HTERT RPE-1 (cell line): ENCODE measurements around the gene TFDP1.

Source experiments
- in situ Hi-C: fragments of 300-500 bp; cut with MboI; formaldehyde crosslinking; loops from 4 replicates; pipeline ENCODE4 v1.14.3; 2020; ENCODE audit warnings: low sequenced_read_pairs

The TFDP1 gene

GRCh38 chr13:113644800-113645199, 60.2 kb downstream of the TFDP1 start:
- in situ Hi-C loops, result no loop called here

- in situ Hi-C loops, result no loop called here
Measured at GRCh38 chr13:113645329-113645728, 60.8 kb downstream of the TFDP1 start.

- in situ Hi-C loops, result no loop called here
Measured at GRCh38 chr13:113646376-113646775, 61.8 kb downstream of the TFDP1 start.

- in situ Hi-C loops, result no loop called here
Measured at GRCh38 chr13:113646921-113647340, 62.4 kb downstream of the TFDP1 start.

GRCh38 chr13:113647351-113648215, 63.0 kb downstream of the TFDP1 start:
- in situ Hi-C loops, result no loop called here

- in situ Hi-C loops, result no loop called here
Measured at GRCh38 chr13:113648216-113648610, 63.7 kb downstream of the TFDP1 start.

DNA sequence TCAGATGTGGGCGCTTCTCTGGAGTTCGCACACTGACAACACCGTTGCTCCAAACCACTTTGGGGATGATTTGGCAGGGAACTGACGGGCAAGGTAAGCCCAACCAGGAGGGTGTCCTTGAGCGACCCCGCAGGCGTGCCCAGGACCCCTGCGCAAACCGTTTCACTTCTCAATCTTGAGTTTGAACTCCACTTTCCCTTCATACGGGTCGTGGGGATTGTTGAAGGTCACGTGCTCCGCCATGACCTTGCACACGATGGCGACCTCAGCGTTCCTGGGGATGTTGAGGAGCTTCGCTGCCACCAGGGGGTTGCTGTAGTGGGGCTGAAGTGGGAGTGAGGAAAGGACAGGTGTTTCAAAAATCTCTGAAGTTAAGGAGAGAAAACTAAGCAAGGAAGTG, 64.7 kb downstream of the TFDP1 start:
- in situ Hi-C loops, result no loop called here

DNA sequence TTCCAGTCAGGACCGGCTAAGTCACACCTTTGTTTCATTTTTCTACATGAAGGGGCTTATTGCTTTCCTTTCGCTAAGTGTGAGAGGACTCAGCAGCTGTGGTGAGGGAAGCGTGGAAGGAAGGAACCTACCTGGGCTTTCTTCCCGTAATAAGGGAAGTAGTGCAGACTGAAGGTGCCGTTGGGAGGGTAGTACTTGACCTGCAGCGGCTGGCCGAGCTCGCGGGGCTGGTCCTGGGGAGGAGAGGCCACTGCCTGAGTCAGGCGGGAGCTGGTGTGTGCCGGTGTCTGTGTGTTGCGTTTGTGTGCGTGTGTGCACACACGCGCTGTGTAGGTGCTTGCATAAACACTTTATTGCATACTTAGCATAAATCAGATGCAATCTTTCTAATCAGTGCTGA, 65.7 kb downstream of the TFDP1 start:
- in situ Hi-C loops, result no loop called here

DNA sequence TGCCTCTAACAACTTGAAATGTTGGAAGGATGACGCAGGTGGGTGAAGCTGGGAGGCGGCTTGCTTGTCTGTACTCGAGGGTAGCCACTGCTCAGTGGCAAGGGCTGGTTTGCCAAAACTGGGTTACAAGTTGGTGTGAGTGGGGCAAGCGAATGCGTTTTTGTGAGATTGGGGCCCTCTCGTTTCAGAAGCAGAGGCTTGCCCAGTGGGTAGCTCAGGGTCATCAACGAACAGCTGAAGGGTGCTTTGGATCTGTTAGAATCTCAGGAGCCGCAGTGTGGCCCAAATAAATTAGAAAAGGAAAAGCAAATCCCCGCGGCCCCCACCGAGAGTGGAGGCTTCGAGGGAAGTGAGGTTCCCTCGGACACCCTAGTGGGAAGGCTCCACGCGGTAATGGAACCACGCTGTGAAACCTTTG, 66.2 kb downstream of the TFDP1 start:
- in situ Hi-C loops, result no loop called here

DNA sequence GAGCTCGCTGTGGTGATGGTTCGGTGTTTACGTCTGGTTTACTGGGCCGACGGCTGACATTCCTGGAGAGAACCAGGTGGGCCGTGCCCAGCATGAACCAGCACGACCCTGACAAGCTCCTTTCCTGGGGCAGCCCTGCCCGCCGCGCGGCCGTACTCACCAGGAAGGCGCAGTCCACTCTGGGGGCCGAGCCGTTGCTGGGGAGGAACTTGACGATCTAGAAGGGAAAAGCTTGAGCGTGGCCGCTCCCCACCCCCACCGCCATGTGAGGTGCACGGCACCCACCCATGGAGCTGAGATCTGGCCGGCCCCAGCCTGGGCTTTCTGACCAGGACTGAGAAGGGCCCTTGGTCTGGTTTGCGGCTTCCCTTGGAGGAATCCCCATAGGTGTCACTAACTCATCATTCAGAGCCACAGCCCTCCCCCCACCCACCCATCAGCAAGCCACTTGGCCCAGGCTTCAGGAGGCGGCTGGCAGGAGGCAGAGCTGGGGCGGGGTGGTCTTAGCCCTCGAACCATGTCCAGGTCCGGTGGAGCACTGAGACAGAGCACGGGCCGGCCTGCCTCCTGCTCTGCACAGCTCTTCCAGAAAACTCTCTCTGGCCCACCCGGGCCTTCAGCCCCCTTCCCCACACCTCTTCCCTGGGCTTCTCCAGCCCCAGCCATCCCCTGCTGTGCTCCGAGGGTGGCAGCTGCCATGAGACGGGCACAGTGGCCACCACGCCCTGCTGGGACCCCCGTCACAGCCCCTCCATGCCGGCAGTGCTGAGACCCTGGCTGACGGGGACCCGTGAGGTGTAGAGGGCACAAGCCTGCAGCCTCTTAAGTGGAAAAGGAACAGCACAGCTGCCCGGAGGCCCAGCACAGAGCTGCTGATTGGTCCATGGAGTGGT, 67.2 kb downstream of the TFDP1 start:
- in situ Hi-C loops, result no loop called here

- in situ Hi-C loops, result no loop called here
Measured at GRCh38 chr13:113652404-113653263, 68.1 kb downstream of the TFDP1 start.

- in situ Hi-C loops, result no loop called here
Measured at GRCh38 chr13:113653264-113654174, 69.0 kb downstream of the TFDP1 start.

DNA sequence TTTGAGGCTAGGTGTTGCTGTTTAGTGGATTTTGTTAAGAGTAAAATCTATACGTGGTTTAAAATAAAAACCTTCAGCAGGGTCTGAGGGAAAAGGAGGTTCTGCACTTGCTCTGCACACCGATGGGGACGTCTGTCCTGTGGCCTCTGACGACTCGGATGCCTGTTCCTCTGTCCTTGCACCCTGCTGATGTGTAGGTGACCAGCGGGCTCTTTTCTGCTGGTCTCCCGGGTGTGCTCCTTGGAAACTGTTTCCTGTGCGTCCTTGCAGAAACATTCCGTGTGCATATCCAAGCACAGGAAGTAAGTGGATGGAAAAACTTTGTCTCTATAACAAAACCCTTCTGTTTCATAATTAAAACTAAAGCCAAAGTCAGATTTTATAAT, 69.6 kb downstream of the TFDP1 start:
- in situ Hi-C loops, result no loop called here

DNA sequence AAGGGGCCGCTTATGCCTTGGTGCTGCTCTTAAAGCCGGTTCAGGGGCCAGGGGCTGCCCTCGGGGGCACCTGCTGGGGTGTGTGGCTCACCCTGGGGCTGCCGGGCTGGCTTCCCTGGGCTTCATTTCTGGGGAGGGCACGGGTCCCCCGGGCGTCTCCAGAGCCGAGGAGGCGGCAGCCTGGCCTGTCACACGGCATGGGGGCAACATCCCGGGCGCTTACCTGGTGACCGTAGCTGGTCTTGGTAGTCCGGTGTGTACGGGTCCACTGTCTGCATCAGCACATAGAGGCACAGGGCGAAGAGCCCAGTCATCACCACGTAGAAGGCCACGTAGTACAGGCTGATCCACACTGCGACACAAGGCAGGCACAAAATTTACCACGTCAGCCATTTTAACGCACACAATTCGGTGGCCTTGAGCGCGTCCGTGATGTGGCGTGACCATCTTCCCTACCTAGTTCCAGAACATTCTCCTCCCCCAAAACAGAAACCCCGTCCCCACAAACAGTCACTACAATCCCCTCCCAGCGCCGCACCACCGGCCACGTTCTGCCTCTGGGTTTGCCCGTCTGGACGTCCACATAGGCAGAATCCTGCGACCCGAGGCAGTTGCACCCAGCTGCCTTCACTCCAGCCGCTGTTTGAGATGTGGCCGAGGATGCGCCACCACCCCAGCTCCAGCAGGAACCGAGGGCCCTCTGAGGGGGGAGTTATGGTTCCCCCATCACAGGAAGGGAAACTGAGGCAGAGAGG, 70.2 kb downstream of the TFDP1 start:
- in situ Hi-C loops, result no loop called here

DNA sequence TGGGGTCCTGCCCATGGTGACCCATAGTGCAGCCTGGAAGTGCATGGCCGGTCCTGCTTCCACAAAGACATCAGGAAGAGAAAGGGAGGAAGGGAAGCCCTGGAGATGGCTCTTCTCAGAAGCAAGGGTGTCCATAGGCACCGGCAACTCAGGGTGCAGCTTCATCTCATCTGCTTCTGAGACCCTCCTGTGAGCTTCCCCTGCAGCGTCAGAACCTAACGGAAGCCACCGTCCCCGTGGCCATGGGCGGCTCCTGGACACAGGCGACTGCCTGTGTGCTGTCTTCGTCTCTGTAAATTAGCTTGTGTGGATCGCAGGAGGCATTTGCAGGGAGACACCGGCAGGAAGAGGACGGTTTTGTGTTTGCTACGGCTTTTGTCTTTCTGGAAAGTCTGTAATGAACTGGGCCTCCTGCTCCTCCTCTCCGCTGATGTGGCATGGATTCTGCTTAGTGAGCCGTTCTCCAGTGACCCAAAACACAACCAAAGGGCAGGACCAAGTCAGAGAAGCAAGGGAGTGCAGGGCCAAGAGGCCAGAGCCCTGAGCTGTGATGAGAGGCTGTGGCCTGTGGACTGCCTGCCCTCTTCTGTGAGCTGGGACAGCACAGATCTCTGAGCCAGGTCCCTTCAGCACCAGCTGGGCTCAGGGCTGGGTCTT, 70.9 kb downstream of the TFDP1 start:
- in situ Hi-C loops, result no loop called here

- in situ Hi-C loops, result no loop called here
Measured at GRCh38 chr13:113656003-113656588, 71.5 kb downstream of the TFDP1 start.

DNA sequence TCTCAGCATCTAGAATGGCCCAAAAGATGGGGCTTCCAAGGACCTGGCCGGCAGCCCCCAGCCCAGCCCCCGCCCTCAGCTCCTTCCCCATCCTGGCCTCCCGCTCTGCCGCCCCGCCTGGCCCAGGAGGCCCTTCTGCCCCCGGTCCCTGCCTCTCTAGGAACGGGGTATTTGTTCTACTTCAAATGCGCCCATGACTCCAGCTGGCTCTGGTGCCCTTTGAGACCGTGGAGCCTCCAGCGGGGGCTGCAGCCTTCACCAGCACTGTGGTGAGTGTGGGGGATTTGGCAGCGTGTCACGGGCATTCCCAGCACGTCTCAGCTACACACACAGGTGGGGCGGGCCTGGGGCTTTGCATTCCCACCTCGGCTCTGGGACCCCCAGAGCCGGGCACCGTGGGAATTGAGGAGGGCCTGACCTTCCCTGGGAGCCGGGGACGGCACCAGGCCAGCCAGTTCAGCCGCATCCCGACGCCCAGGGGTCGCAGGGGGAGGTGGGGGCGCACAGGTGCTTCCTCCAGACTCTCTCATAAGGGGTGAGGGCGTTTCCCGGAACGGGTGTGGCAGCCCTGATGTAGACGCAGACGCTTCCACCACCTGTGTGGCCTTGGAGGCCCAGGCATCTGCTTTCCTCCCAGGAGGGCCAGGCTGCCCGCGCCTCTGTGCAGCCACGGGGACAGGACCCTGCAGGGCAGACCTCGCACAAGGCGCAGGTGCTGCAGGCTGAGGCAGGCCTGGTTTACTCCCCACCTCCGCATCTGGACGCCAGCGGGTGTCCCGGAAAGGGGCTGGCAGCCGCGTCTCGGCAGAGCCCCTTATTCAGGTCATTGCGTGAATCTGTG, 72.5 kb downstream of the TFDP1 start:
- in situ Hi-C loops, result no loop called here
